Measurements from ENCODE around the gene ZNF217. TPM values are rescaled to one million over a fixed set of nuclear protein-coding genes. Genes with fewer than 3 reads are reported as not detected.

Gene ZNF217
- total and polyA plus RNA-seq, 2 donors (not counting 3 experiments of a cell fraction or from before 2014, with no cell fraction given): 5.8 to 31.7 TPM

- H3K27ac ChIP-seq (ENCODE audit: insufficient read depth, low read depth, low read length): no peak overlapping the region
- no peak for TF ChIP-seq POLR2AphosphoS5 (IDR thresholded peaks at IDR 0.05; ENCODE audit: insufficient read depth, low read depth, low read length)
- TF ChIP-seq JUN (IDR thresholded peaks at IDR 0.05; ENCODE audit: borderline replicate concordance, insufficient read depth, insufficient read length, low read depth): no peak
- no peak for TF ChIP-seq GATA2 (IDR thresholded peaks at IDR 0.05; ENCODE audit: insufficient read depth, insufficient read length, low read depth, low read length)
- no peak for TF ChIP-seq POLR2A (IDR thresholded peaks at IDR 0.05; ENCODE audit: low read depth, low read length)
- no peak for TF ChIP-seq FOS (IDR thresholded peaks at IDR 0.05; ENCODE audit: borderline replicate concordance, insufficient read depth, low read length)
- dilution Hi-C loops (cut with MboI; ENCODE audit: extremely low pct_ligation_motif_present, low sequenced_read_pairs): loop anchor here (25.0 kb wide), 1 partner anchor 361 kb away; no protein-coding TSS in a partner anchor
- H3K36me3 ChIP-seq (ENCODE audit: control insufficient read depth in 2 of 2, extremely low read depth in 1 of 2, insufficient read depth in 2 of 2, low read length in 2 of 2): peaks cover 35 to 36% of the 10 kb centered on the region in 2 experiments
- no peaks in the 10 kb centered on the region for H3K9me1 ChIP-seq (replicated peaks; ENCODE audit: control insufficient read depth, extremely low read depth, insufficient read depth, low read length)
- DNase-seq (ENCODE audit: low read depth, low spot score) (no peak), FAIRE-seq (no peak)
- intact Hi-C loops (cut with micrococcal nuclease): loop anchor here (5.0 kb wide), 1 partner anchor 46 kb away; no protein-coding TSS in a partner anchor
- peaks cover 20% of the 10 kb centered on the region for H3K4me1 ChIP-seq (ENCODE audit: control insufficient read depth, extremely low read depth, insufficient read depth, low read length)
- ChIA-PET CTCF (interaction anchor here (0.7 to 7.3 kb wide), 6 partner anchors 294 to 1264 kb away, joined by 3 to 141 read pairs (median 5); no protein-coding TSS in a partner anchor), POLR2A (no interaction called here)
- BruUV-seq (replicated peaks): no TSS peak
- no peak overlapping the region for H3K4me3 ChIP-seq (replicated peaks in 1 of 3; ENCODE audit: insufficient read depth in 1 of 3, low read depth in 1 of 3, low read length in 3 of 3)
- H3K9me3 ChIP-seq (replicated peaks; ENCODE audit: control insufficient read depth, insufficient read depth, low read length): no peaks in the 10 kb centered on the region
- peaks cover 3% of the 10 kb centered on the region for H4K20me1 ChIP-seq (replicated peaks; ENCODE audit: control insufficient read depth, extremely low read depth, insufficient read depth, low read length)
- no peak overlapping the region for H2AFZ ChIP-seq (ENCODE audit: low read depth, low read length)
- no peaks in the 10 kb centered on the region for H3K27me3 ChIP-seq (ENCODE audit: control insufficient read depth in 2 of 2, insufficient read depth in 2 of 2, low read length in 2 of 2)
- H3K9ac ChIP-seq (replicated peaks; ENCODE audit: extremely low read depth, insufficient read depth, low read length): no peak overlapping the region
- H3K79me2 ChIP-seq (ENCODE audit: control insufficient read depth, insufficient read depth, low read length): peaks cover 96% of the 10 kb centered on the region
- no peak overlapping the region for H3K4me2 ChIP-seq (ENCODE audit: insufficient read depth, low read length)
Measured at GRCh38 chr20:53576586-53577318, 16.9 kb downstream of the ZNF217 start.

- Histone ChIP-seq H3K27ac (ENCODE audit: insufficient read depth, low read depth, low read length) (no peak overlapping the region), H3K4me1 (ENCODE audit: control insufficient read depth, extremely low read depth, insufficient read depth, low read length) (peaks cover 20% of the 10 kb centered on the region), H2AFZ (ENCODE audit: low read depth, low read length) (no peak overlapping the region), H3K9me3 (replicated peaks; ENCODE audit: control insufficient read depth, insufficient read depth, low read length) (no peaks in the 10 kb centered on the region), H3K36me3 (ENCODE audit: control insufficient read depth in 2 of 2, extremely low read depth in 1 of 2, insufficient read depth in 2 of 2, low read length in 2 of 2) (peaks cover 29 to 35% of the 10 kb centered on the region in 2 experiments), H3K4me2 (ENCODE audit: insufficient read depth, low read length) (no peak overlapping the region), H3K4me3 (replicated peaks in 1 of 3; ENCODE audit: insufficient read depth in 1 of 3, low read depth in 1 of 3, low read length in 3 of 3) (no peak overlapping the region), H3K9me1 (replicated peaks; ENCODE audit: control insufficient read depth, extremely low read depth, insufficient read depth, low read length) (no peaks in the 10 kb centered on the region), H4K20me1 (replicated peaks; ENCODE audit: control insufficient read depth, extremely low read depth, insufficient read depth, low read length) (peaks cover 3% of the 10 kb centered on the region), H3K79me2 (ENCODE audit: control insufficient read depth, insufficient read depth, low read length) (peaks cover 95% of the 10 kb centered on the region), H3K9ac (replicated peaks; ENCODE audit: extremely low read depth, insufficient read depth, low read length) (no peak overlapping the region), H3K27me3 (ENCODE audit: control insufficient read depth in 2 of 2, insufficient read depth in 2 of 2, low read length in 2 of 2) (no peaks in the 10 kb centered on the region)
- ChIA-PET POLR2A (no interaction called here), CTCF (interaction anchor here (6.0 to 7.3 kb wide), 2 partner anchors 341 to 364 kb away, joined by 87 to 141 read pairs; no protein-coding TSS in a partner anchor)
- no peak for FAIRE-seq
- dilution Hi-C loops (cut with MboI; ENCODE audit: extremely low pct_ligation_motif_present, low sequenced_read_pairs) (loop anchor here (25.0 kb wide), 1 partner anchor 361 kb away; no protein-coding TSS in a partner anchor), intact Hi-C loops (cut with micrococcal nuclease) (loop anchor here (5.0 kb wide), 1 partner anchor 46 kb away; no protein-coding TSS in a partner anchor)
- TF ChIP-seq EZH2 (IDR thresholded peaks at IDR 0.05; ENCODE audit: borderline replicate concordance, low read depth, low read length, severe bottlenecking) (no peak), MAX (IDR thresholded peaks at IDR 0.05; ENCODE audit: insufficient read depth, insufficient read length) (no peak), POLR2A (IDR thresholded peaks at IDR 0.05; ENCODE audit: low read depth, low read length) (no peak), MYC (IDR thresholded peaks at IDR 0.05; ENCODE audit: low read depth, low read length) (no peak), CTCF (IDR thresholded peaks at IDR 0.05; ENCODE audit: extremely low read depth in 1 of 2, insufficient read depth in 1 of 2, low read depth in 1 of 2, low read length in 2 of 2) (no peak), POLR2AphosphoS5 (IDR thresholded peaks at IDR 0.05; ENCODE audit: insufficient read depth, low read depth, low read length) (no peak), FOS (IDR thresholded peaks at IDR 0.05; ENCODE audit: borderline replicate concordance, insufficient read depth, low read length) (no peak), JUN (IDR thresholded peaks at IDR 0.05; ENCODE audit: borderline replicate concordance, insufficient read depth, insufficient read length, low read depth) (no peak), GATA2 (IDR thresholded peaks at IDR 0.05; ENCODE audit: insufficient read depth, insufficient read length, low read depth, low read length) (no peak)
- no peak for DNase-seq (ENCODE audit: low read depth, low spot score)
- no TSS peak for BruUV-seq (replicated peaks)
Measured at GRCh38 chr20:53576195-53576580, 17.5 kb downstream of the ZNF217 start.

Data from endothelial cell of umbilical vein (primary cell).